ENCODE data around the gene GGT6.

Gene GGT6

GRCh38 chr17:4523946-4524345, 36.4 kb downstream of the GGT6 start:
- no peak for TF ChIP-seq CTCF (IDR thresholded peaks at IDR 0.05; ENCODE audit: low read depth, low read length)
- DNase-seq (ENCODE audit: extremely low read depth, low read depth) = no peak

GRCh38 chr17:4522661-4523060, 37.7 kb downstream of the GGT6 start:
- no peak for DNase-seq (ENCODE audit: extremely low read depth, low read depth)
- TF ChIP-seq CTCF (IDR thresholded peaks at IDR 0.05; ENCODE audit: low read depth, low read length) = no peak

- TF ChIP-seq CTCF (IDR thresholded peaks at IDR 0.05; ENCODE audit: low read depth, low read length) = no peak
- DNase-seq (ENCODE audit: extremely low read depth, low read depth) = no peak
These were observed 39.3 kb downstream of the GGT6 start for GRCh38 chr17:4520894-4521600.

- no peak for TF ChIP-seq CTCF (IDR thresholded peaks at IDR 0.05; ENCODE audit: low read depth, low read length)
- DNase-seq (ENCODE audit: extremely low read depth, low read depth) = no peak
These were observed 40.1 kb downstream of the GGT6 start for GRCh38 chr17:4520060-4520893.

- TF ChIP-seq CTCF (IDR thresholded peaks at IDR 0.05; ENCODE audit: low read depth, low read length) = no peak
- DNase-seq (ENCODE audit: extremely low read depth, low read depth) = no peak
These were observed 41.0 kb downstream of the GGT6 start for GRCh38 chr17:4519361-4519788.

- no peak for DNase-seq (ENCODE audit: extremely low read depth, low read depth)
- no peak for TF ChIP-seq CTCF (IDR thresholded peaks at IDR 0.05; ENCODE audit: low read depth, low read length)
These were observed 41.5 kb downstream of the GGT6 start for GRCh38 chr17:4518901-4519300.

GRCh38 chr17:4516735-4517134, 43.6 kb downstream of the GGT6 start:
- TF ChIP-seq CTCF (IDR thresholded peaks at IDR 0.05; ENCODE audit: low read depth, low read length) = no peak
- no peak for DNase-seq (ENCODE audit: extremely low read depth, low read depth)
